A673 (cell line): ENCODE measurements around the gene TRIM10.

Source experiments
- CTCF ChIP-seq: fragments of 300-800, 200-600 bp; sonication (generic); conservative IDR thresholded peaks from 2 replicates; pipeline ENCODE4 v1.5.1; 2017; ENCODE audit warnings: low read depth, mild to moderate bottlenecking, antibody characterized with exemption, low read length, moderate library complexity, mixed read lengths
- EZH2 ChIP-seq: fragments of 200-600 bp; sonication (generic); IDR thresholded peaks from 2 replicates; pipeline ENCODE4 v1.6.1; 2017; ENCODE audit warnings: borderline replicate concordance, low read depth, mild to moderate bottlenecking, mixed read lengths, antibody characterized with exemption, low read length; ENCODE audit not compliant: poor library complexity, severe bottlenecking

- TF ChIP-seq CTCF (no peak), EZH2 (no peak)
Measured at GRCh38 chr6:30154709-30155519, 6.1 kb downstream of the TRIM10 start.
